Esophagus muscularis mucosa (tissue), 4 donors: Measurements from ENCODE around the gene ZC3H12C. TPM values are rescaled to one million over a fixed set of nuclear protein-coding genes. Genes with fewer than 3 reads are reported as not detected.
"Not testable (repeated sequence)": the region's sequence is repeated elsewhere in the genome, so short reads cannot be mapped to it uniquely, and the experiment has no call there.

Source experiments
- DNase-seq: peaks from one replicate; pipeline ENCODE4 v3.0.0-alpha.2; 2017; ENCODE audit errors: extremely low spot score
- H3K27ac ChIP-seq, 4 donors: fragments of 200-600 bp; sonication (generic); replicated peaks in 1 of 4; 1 replicate in 3 of 4; 2 replicates in 1 of 4; pipeline ENCODE4 v1.5.1; 2016 to 2019; ENCODE audit warnings: mild to moderate bottlenecking in 1 of 4
- H3K27me3 ChIP-seq, 4 donors: fragments of 200-600 bp; sonication (generic); one replicate each; pipeline versions ENCODE4 v1.5.1 to v1.6.0; 2016 to 2019
- H3K36me3 ChIP-seq, 4 donors: fragments of 200-600 bp; sonication (generic); one replicate each; pipeline ENCODE4 v1.5.1; 2016 to 2019
- H3K4me1 ChIP-seq, 4 donors: fragments of 200-600 bp; sonication (generic); one replicate each; pipeline ENCODE4 v1.5.1; 2016 to 2019
- H3K4me3 ChIP-seq, 4 donors: fragments of 200-600 bp; sonication (generic); 1 replicate in 2 of 4; 2 replicates in 2 of 4; pipeline ENCODE4 v1.5.1; 2016 to 2019; ENCODE audit warnings: mild to moderate bottlenecking in 4 of 4, moderate library complexity in 1 of 4
- H3K9me3 ChIP-seq, 4 donors: fragments of 200-600 bp; sonication (generic); 1 replicate in 3 of 4; 2 replicates in 1 of 4; pipeline ENCODE4 v1.5.1; 2016 to 2019
- CTCF ChIP-seq, 3 experiments: fragments of 200-600 bp in 2 of 3; fragments of 450-650 bp in 1 of 3; sonication (generic) in 2 of 3; IDR thresholded peaks; one replicate each; pipeline ENCODE4 v1.5.1; 2017 to 2019; ENCODE audit warnings: antibody characterized with exemption in 3 of 3, mild to moderate bottlenecking in 2 of 3, moderate library complexity in 1 of 3
- EP300 ChIP-seq: sonication (generic); formaldehyde crosslinking; IDR thresholded peaks from one replicate; pipeline ENCODE4 v1.6.1; 2017; ENCODE audit warnings: antibody characterized with exemption
- POLR2A ChIP-seq: fragments of 450-650 bp; IDR thresholded peaks from one replicate; pipeline ENCODE4 v1.6.1; 2017; ENCODE audit warnings: antibody characterized with exemption, moderate library complexity, mild to moderate bottlenecking, low read depth
- POLR2AphosphoS5 ChIP-seq, 2 donors: sonication (generic); formaldehyde crosslinking; IDR thresholded peaks; one replicate each; pipeline ENCODE4 v1.6.1; 2017; ENCODE audit warnings: antibody characterized with exemption in 2 of 2
- WGBS: methylation state at CpG from one replicate; pipeline ENCODE4 v1.1.5; 2018; 5-methylcytosine and 5-hydroxymethylcytosine counted together
- intact Hi-C: fragments of 100-400 bp; cut with DNase I; formaldehyde crosslinking; loops from one replicate; pipeline ENCODE4 v1.15.1; 2023
- total RNA-seq, 4 donors: library from RNA; depleted of rRNA; stranded (reverse); fragments of >200 nt; gene quantifications; one replicate each; pipeline versions ENCODE4 v1.1.0 to v1.2.1, GENCODE V29; 2016

ZC3H12C gene
- total RNA-seq, 4 donors from 2014 or later: 21.9 to 33.6 (median 24.4) TPM

GRCh38 chr11:110200241-110200640 lies 107.0 kb downstream of the ZC3H12C start:
- intact Hi-C loops: loop anchor here (2.0 kb wide), 1 partner anchor 177 kb away; no protein-coding TSS in a partner anchor
- no peak for TF ChIP-seq CTCF (IDR thresholded peaks at IDR 0.05)
- TF ChIP-seq POLR2AphosphoS5 (IDR thresholded peaks at IDR 0.05): no peak
- no peak for TF ChIP-seq POLR2A
- no peak for TF ChIP-seq EP300
- 81% methylated on average over 6 of the region's 6 CpGs for WGBS
- no peak for DNase-seq
- no peak overlapping the region for H3K4me3 ChIP-seq
- H3K9me3 ChIP-seq: no peaks in the 10 kb centered on the region
- H3K27me3 ChIP-seq: no peaks in the 10 kb centered on the region
- H3K27ac ChIP-seq: no peak overlapping the region
- H3K36me3 ChIP-seq: no peaks in the 10 kb centered on the region
- peaks cover 0 to 3% (median 0%) of the 10 kb centered on the region in 4 donors for H3K4me1 ChIP-seq

- Histone ChIP-seq H3K27ac (no peak overlapping the region), H3K27me3 (no peaks in the 10 kb centered on the region), H3K4me1 (peaks cover 0 to 3% (median 0%) of the 10 kb centered on the region in 4 donors), H3K36me3 (no peaks in the 10 kb centered on the region), H3K9me3 (no peaks in the 10 kb centered on the region), H3K4me3 (no peak overlapping the region)
- DNase-seq: no peak
- intact Hi-C loops: loop anchor here (1.0 to 2.0 kb wide), 2 partner anchors 176 to 232 kb away; no protein-coding TSS in a partner anchor
- WGBS: 91% methylated on average over 10 of the region's 10 CpGs
- TF ChIP-seq CTCF (IDR thresholded peaks at IDR 0.05): no peak
- no peak for TF ChIP-seq EP300
- no peak for TF ChIP-seq POLR2A
- no peak for TF ChIP-seq POLR2AphosphoS5 (IDR thresholded peaks at IDR 0.05)
These were observed 107.6 kb downstream of the ZC3H12C start for GRCh38 chr11:110200836-110201235.

- Histone ChIP-seq H3K9me3 (no peaks in the 10 kb centered on the region), H3K4me1 (no peaks in the 10 kb centered on the region), H3K27me3 (no peaks in the 10 kb centered on the region), H3K36me3 (no peaks in the 10 kb centered on the region), H3K27ac (no peak overlapping the region), H3K4me3 (no peak overlapping the region)
- DNase-seq: no peak
- intact Hi-C loops: no loop called here
- WGBS: 92% methylated on average over 6 of the region's 6 CpGs
- no peak for TF ChIP-seq EP300
- no peak for TF ChIP-seq POLR2A
- no peak for TF ChIP-seq POLR2AphosphoS5 (IDR thresholded peaks at IDR 0.05)
- no peak for TF ChIP-seq CTCF (IDR thresholded peaks at IDR 0.05)
These were observed 113.9 kb downstream of the ZC3H12C start for GRCh38 chr11:110207123-110207522.

- H3K4me1 ChIP-seq, H3K36me3 ChIP-seq, intact Hi-C loops, DNase-seq, H3K9me3 ChIP-seq, H3K27ac ChIP-seq, H3K27me3 ChIP-seq: not testable (repeated sequence)
- WGBS: 74% methylated on average over 21 of the region's 29 CpGs
- peak overlapping the region; percentile 29 to 49 (median 38) for H3K4me3 ChIP-seq
These were observed 115.6 kb downstream of the ZC3H12C start for GRCh38 chr11:110208678-110209312.

GRCh38 chr11:110209313-110209694 lies 116.1 kb downstream of the ZC3H12C start:
- H3K27ac ChIP-seq, H3K9me3 ChIP-seq, H3K27me3 ChIP-seq, H3K36me3 ChIP-seq, H3K4me1 ChIP-seq, DNase-seq, intact Hi-C loops: not testable (repeated sequence)
- WGBS: no CpG with 5 or more reads among the region's 14 CpGs
- peak overlapping the region; percentile 29 to 49 (median 38) for H3K4me3 ChIP-seq
